Measurements from ENCODE around the gene SPTBN1.

GRCh38 chr2:54503192-54503591, 47.1 kb downstream of the SPTBN1 start:
- peak; percentile 95 for TF ChIP-seq CTCF (IDR thresholded peaks at IDR 0.05; ENCODE audit: low read length)
- TF ChIP-seq EZH2 (IDR thresholded peaks at IDR 0.05; ENCODE audit: borderline replicate concordance, low read length) = no peak

Measured in OCI-LY1 (cell line).